Stimulated activated CD4-positive, alpha-beta T cell treated with anti-CD3 and anti-CD28 coated beads, Interleukin-4, amount 100 ng/mL, for 48 hours (primary cell): Measurements from ENCODE around the gene HBM.
"Not testable (repeated sequence)": the region's sequence is repeated elsewhere in the genome, so short reads cannot be mapped to it uniquely, and the experiment has no call there.

Experiments
- DNase-seq, 2 donors: peaks; one replicate each; pipeline ENCODE4 v3.0.0-alpha.2; 2020; ENCODE audit warnings: low read depth in 2 of 2

Gene HBM

GRCh38 chr16:185213-185612 lies 19.4 kb downstream of the HBM start:
- no peak for DNase-seq

- DNase-seq = no peak
Observed at GRCh38 chr16:185691-186090, 19.9 kb downstream of the HBM start.

- no peak for DNase-seq
Observed at GRCh38 chr16:187330-187729, 21.6 kb downstream of the HBM start.

- DNase-seq = no peak
Observed at GRCh38 chr16:188674-189073, 22.9 kb downstream of the HBM start.

GRCh38 chr16:189604-190186 lies 23.9 kb downstream of the HBM start:
- no peak for DNase-seq

- DNase-seq = no peak
Observed at GRCh38 chr16:191831-192230, 26.1 kb downstream of the HBM start.

- DNase-seq = no peak
Observed at GRCh38 chr16:192686-193085, 26.9 kb downstream of the HBM start.

- no peak for DNase-seq
Observed at GRCh38 chr16:193441-193840, 27.7 kb downstream of the HBM start.

- DNase-seq = no peak
Observed at GRCh38 chr16:194516-194915, 28.7 kb downstream of the HBM start.

- DNase-seq = no peak
Observed at GRCh38 chr16:200388-200787, 34.6 kb downstream of the HBM start.

GRCh38 chr16:203246-203645 lies 37.5 kb downstream of the HBM start:
- DNase-seq = no peak

- not testable (repeated sequence) for DNase-seq
Observed at GRCh38 chr16:204046-204445, 38.3 kb downstream of the HBM start.

- DNase-seq = not testable (repeated sequence)
Observed at GRCh38 chr16:209359-209758, 43.6 kb downstream of the HBM start.

GRCh38 chr16:211631-212180 lies 45.9 kb downstream of the HBM start:
- DNase-seq = not testable (repeated sequence)

- no peak for DNase-seq
Observed at GRCh38 chr16:212999-213398, 47.2 kb downstream of the HBM start.
